ENCODE data around the gene P3H3.
"Not testable (repeated sequence)": the region's sequence is repeated elsewhere in the genome, so short reads cannot be mapped to it uniquely, and the experiment has no call there.

P3H3 gene

DNA sequence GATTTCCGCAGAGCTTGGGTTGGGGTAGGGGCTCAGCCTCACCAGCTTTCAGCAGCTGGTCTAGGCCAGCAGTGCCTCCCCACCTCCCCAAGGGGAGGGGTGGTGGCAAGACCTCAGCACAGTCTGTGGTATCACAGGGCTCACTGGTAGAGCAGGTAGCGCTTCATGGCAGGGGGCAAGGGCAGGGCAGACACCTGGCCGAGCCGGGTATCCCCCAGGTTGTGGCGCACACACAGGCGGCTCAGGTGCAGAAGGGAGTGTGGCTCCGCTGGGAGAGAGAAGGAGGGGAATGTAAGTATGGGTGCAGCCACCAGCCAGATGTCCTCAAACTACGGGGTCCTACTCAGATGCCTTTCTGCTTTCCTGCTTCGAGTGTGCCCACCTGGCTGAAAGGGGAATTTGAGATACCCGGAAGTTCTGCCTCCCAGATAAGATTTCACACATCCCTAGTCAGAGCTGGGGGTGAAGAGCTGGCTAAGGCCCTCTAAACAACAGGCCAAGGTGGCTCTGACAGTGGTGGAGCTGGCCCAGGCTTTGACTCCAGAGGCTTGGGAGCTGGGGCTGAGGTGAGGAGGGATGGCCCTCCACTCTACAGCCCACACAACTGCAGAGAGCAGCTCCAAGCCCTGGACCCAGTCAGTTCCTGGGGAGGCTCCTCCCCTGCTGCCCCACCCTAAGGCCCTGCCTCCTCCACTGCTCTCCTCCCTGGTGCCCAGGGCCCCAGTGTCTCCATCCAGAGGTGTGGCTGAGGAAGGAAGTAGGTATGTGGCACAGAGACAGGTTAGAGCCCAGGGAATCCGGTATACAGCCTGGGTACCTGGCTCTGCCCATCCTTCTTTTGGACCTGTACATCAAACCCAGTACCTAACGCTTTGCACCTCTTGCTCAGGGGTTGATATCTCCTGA lies 43.1 kb downstream of the P3H3 start:
- peak; percentile 87 for DNase-seq (ENCODE audit: low read depth)
- TF ChIP-seq, protein P1, sequence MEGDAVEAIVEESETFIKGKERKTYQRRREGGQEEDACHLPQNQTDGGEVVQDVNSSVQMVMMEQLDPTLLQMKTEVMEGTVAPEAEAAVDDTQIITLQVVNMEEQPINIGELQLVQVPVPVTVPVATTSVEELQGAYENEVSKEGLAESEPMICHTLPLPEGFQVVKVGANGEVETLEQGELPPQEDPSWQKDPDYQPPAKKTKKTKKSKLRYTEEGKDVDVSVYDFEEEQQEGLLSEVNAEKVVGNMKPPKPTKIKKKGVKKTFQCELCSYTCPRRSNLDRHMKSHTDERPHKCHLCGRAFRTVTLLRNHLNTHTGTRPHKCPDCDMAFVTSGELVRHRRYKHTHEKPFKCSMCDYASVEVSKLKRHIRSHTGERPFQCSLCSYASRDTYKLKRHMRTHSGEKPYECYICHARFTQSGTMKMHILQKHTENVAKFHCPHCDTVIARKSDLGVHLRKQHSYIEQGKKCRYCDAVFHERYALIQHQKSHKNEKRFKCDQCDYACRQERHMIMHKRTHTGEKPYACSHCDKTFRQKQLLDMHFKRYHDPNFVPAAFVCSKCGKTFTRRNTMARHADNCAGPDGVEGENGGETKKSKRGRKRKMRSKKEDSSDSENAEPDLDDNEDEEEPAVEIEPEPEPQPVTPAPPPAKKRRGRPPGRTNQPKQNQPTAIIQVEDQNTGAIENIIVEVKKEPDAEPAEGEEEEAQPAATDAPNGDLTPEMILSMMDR (IDR thresholded peaks at IDR 0.05; ENCODE audit: insufficient read depth, low read depth, low read length, missing control alignments), result no peak
- peak overlapping the region; percentile 83 for H3K4me3 ChIP-seq (ENCODE audit: low read length)

- H3K4me3 ChIP-seq (ENCODE audit: low read length), result peak overlapping the region; percentile 83
- DNase-seq (ENCODE audit: low read depth), result peak; percentile 76
- TF ChIP-seq, protein P1 (IDR thresholded peaks at IDR 0.05; ENCODE audit: insufficient read depth, low read depth, low read length, missing control alignments), result peak; percentile 89
Observed at GRCh38 chr12:6872073-6873048, 44.2 kb downstream of the P3H3 start.

DNA sequence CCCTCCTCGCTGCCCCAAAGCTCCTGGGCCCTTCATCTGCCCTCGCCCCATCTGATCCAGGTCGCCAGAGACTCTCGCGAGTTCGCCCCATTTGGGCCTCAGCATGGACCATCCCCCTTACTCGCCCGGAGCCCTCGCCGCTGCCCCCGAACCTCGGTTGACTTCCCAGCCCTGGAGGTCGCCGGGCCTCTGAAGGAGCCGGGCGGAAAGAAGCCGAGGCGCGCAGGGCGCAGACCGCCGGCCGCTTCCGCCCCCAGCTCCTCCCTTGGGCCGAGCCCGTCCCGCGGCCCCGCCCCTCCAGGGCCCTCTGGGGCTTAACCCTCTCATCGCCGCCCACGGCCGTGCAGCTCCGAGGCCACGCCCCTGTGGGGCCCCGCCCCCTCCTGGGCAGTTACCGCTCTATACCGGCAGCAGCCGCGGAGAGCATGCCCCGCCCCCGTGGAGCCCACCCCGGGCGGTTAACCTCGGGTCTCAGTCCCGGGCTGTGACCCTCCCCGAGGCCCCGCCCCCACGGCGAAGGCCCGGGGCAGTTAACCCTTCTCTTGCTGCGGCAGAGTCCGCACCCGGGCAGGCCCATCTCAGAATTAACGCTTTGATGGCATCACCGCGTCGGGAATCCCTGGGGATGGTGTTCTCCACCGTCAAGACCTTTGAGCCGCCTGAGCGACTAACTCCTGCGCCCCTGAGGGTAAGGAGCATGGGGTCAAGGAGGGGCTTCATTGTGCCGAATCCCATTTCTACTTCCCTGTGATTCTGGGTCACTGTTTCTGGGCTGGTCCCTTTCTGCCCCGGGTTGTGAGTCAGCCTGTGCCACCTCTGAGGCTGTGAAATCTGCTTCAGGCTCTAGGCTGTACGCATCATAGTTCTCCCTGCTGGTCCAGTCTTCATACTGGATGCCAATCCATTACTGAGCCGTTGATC lies 45.1 kb downstream of the P3H3 start, which contains the start of gene SPSB2:
Gene SPSB2, minus strand, starts transcription at position 210 of the 921 bp plus-strand sequence. CDS start 402 bp downstream, outside the sequence.
- TF ChIP-seq, protein P1 (IDR thresholded peaks at IDR 0.05; ENCODE audit: insufficient read depth, low read depth, low read length, missing control alignments), result no peak
- peak; percentile 95 for DNase-seq (ENCODE audit: low read depth)

DNA sequence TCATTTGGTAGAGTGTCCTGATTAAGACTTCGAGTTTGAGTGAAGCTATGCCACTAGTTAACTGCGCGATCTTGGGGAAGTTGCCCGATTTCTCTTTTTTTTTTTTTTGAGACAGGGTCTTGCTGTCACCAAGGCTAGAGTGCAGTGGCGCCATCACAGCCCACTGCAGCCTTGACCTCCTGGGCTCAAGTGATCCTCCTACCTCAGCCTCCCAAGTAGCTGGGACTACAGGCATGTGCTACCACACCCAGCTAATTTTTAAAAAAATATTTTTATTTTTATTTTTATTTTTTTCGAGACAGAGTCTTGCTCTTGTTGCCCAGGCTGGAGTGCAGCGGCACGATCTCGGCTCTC lies 45.8 kb downstream of the P3H3 start:
- not testable (repeated sequence) for DNase-seq (ENCODE audit: low read depth)
- peak overlapping the region; percentile 83 for H3K4me3 ChIP-seq (ENCODE audit: low read length)

More for the DNA sequence above, 45.1 kb downstream of the P3H3 start, which contains the start of gene SPSB2:
- peak within 1 kb of the TSS; percentile 83 for H3K4me3 ChIP-seq (ENCODE audit: low read length)

DNA sequence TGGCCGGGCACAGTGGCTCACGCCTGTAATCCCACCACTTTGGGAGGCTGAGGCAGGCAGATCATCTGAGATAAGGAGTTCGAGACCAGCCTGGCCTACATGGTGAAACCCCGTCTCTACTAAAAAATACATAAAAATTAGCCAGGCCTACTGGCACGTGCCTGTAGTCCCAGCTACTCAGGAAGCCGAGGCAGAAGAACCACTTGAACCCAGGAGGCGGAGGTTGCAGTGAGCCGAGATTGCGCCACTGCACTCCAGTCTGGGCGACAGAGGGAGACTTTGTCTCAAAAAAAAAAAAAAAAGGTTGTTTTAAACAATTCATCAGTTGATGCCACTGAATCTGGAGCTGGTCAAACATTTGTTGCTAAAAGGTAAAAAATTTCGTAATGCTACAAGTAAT lies 51.6 kb downstream of the P3H3 start:
- not testable (repeated sequence) for H3K4me3 ChIP-seq (ENCODE audit: low read length); DNase-seq (ENCODE audit: low read depth)

GRCh38 chr12:6883252-6883651 lies 55.0 kb downstream of the P3H3 start:
- no peak overlapping the region for H3K4me3 ChIP-seq (ENCODE audit: low read length)
- DNase-seq (ENCODE audit: low read depth), result no peak
- TF ChIP-seq, protein P1 (IDR thresholded peaks at IDR 0.05; ENCODE audit: insufficient read depth, low read depth, low read length, missing control alignments), result no peak

DNA sequence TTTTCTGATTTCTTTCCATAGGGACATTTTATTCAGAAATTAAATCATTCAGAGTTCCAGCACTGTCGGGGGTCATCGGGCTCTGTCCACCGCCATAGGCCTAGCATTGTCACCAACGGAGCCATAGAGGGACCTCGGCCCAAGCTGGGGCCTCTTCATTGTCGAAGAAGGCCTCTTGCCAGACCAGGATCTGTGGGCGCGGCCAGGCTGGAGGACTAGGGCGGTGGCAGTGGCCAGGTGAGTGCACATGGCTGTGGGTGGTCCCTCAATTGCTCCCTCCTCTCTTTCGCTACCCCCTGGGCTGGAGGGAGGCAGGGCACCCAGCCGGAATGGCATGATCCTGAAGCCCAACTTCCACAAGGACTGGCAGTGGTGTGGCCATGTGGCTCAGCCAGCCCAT lies 55.5 kb downstream of the P3H3 start:
- no peak for DNase-seq (ENCODE audit: low read depth)
- no peak overlapping the region for H3K4me3 ChIP-seq (ENCODE audit: low read length)
- TF ChIP-seq, protein P1 (IDR thresholded peaks at IDR 0.05; ENCODE audit: insufficient read depth, low read depth, low read length, missing control alignments), result no peak
